Suprapubic skin (tissue), 4 donors: ENCODE results near the gene SRM. TPM values are rescaled to one million over a fixed set of nuclear protein-coding genes. Genes with fewer than 3 reads are reported as not detected.

ENCODE experiments used
- DNase-seq, 2 donors: peaks; one replicate each; pipeline ENCODE4 v3.0.0-alpha.2; 2019; ENCODE audit warnings: low spot score in 2 of 2
- H3K27ac ChIP-seq: fragments of 200-600 bp; sonication (generic); one replicate; pipeline ENCODE4 v1.5.1; 2019
- H3K27me3 ChIP-seq: fragments of 200-600 bp; sonication (generic); one replicate; pipeline ENCODE4 v1.5.1; 2019
- H3K36me3 ChIP-seq: fragments of 200-600 bp; sonication (generic); one replicate; pipeline ENCODE4 v1.5.1; 2019
- H3K4me1 ChIP-seq: fragments of 200-600 bp; sonication (generic); one replicate; pipeline ENCODE4 v1.5.1; 2019
- H3K4me3 ChIP-seq: fragments of 200-600 bp; sonication (generic); one replicate; pipeline ENCODE4 v1.5.1; 2019; ENCODE audit warnings: mild to moderate bottlenecking
- H3K9me3 ChIP-seq: fragments of 200-600 bp; sonication (generic); one replicate; pipeline ENCODE4 v1.5.1; 2019
- EP300 ChIP-seq: sonication (generic); formaldehyde crosslinking; IDR thresholded peaks from one replicate; pipeline ENCODE4 v1.6.1; 2017; ENCODE audit warnings: antibody characterized with exemption
- POLR2A ChIP-seq, 2 donors: fragments of 450-650 bp; IDR thresholded peaks; one replicate each; pipeline ENCODE4 v1.6.1; 2017; ENCODE audit warnings: antibody characterized with exemption in 2 of 2, mild to moderate bottlenecking in 2 of 2, moderate library complexity in 2 of 2
- POLR2AphosphoS5 ChIP-seq, 3 donors: sonication (generic); formaldehyde crosslinking; IDR thresholded peaks; one replicate each; pipeline ENCODE4 v1.6.1; 2017; ENCODE audit warnings: antibody characterized with exemption in 3 of 3
- WGBS: methylation state at CpG from one replicate; pipeline ENCODE4 v1.1.5; 2018; 5-methylcytosine and 5-hydroxymethylcytosine counted together
- total RNA-seq, 4 donors: library from RNA; depleted of rRNA; stranded (reverse); fragments of >200 nt; gene quantifications; one replicate each; pipeline ENCODE4 v1.1.0, GENCODE V29; 2016
- TF ChIP-seq, protein P1 (sequence below), 2 donors: fragments of 200-600 bp in 1 of 2; fragments of 450-650 bp in 1 of 2; sonication (generic) in 1 of 2; IDR thresholded peaks; one replicate each; pipeline ENCODE4 v1.5.1; 2016 to 2019; ENCODE audit warnings: antibody characterized with exemption in 2 of 2, mild to moderate bottlenecking in 1 of 2, moderate library complexity in 1 of 2

The SRM gene
- total RNA-seq, 4 donors from 2014 or later = 23.3 to 51.2 (median 46.6) TPM

DNA sequence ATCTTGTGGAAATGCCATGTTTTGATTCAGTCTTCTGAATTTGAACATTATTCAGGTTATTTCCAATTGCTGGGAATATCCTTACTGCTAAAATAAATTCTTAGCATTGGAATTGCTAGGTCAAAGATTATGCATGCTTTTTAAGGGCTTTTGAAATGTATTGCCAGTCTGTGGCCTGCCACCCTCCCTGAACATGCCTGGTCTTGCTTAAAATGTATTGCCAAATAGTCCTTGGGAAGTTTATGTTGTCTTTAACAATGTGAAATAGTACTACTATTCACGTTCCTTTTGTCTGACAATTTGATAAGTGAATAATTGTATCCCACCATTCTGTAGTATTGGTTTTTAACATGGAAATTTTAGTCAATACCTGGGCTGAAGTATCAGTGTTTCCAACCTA is 33.8 kb downstream of the SRM start:
- Histone ChIP-seq H3K4me3 (no peak overlapping the region), H3K27me3 (no peaks in the 10 kb centered on the region), H3K4me1 (peaks cover 6% of the 10 kb centered on the region), H3K9me3 (no peaks in the 10 kb centered on the region), H3K27ac (no peak overlapping the region), H3K36me3 (peaks cover 78% of the 10 kb centered on the region)
- WGBS = 35% methylated on average over 1 of the region's 1 CpG
- DNase-seq = no peak
- TF ChIP-seq EP300 = no peak
- no peak for TF ChIP-seq POLR2AphosphoS5 (IDR thresholded peaks at IDR 0.05)
- TF ChIP-seq, protein P1, sequence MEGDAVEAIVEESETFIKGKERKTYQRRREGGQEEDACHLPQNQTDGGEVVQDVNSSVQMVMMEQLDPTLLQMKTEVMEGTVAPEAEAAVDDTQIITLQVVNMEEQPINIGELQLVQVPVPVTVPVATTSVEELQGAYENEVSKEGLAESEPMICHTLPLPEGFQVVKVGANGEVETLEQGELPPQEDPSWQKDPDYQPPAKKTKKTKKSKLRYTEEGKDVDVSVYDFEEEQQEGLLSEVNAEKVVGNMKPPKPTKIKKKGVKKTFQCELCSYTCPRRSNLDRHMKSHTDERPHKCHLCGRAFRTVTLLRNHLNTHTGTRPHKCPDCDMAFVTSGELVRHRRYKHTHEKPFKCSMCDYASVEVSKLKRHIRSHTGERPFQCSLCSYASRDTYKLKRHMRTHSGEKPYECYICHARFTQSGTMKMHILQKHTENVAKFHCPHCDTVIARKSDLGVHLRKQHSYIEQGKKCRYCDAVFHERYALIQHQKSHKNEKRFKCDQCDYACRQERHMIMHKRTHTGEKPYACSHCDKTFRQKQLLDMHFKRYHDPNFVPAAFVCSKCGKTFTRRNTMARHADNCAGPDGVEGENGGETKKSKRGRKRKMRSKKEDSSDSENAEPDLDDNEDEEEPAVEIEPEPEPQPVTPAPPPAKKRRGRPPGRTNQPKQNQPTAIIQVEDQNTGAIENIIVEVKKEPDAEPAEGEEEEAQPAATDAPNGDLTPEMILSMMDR (IDR thresholded peaks at IDR 0.05) = no peak
- TF ChIP-seq POLR2A (IDR thresholded peaks at IDR 0.05) = no peak

DNA sequence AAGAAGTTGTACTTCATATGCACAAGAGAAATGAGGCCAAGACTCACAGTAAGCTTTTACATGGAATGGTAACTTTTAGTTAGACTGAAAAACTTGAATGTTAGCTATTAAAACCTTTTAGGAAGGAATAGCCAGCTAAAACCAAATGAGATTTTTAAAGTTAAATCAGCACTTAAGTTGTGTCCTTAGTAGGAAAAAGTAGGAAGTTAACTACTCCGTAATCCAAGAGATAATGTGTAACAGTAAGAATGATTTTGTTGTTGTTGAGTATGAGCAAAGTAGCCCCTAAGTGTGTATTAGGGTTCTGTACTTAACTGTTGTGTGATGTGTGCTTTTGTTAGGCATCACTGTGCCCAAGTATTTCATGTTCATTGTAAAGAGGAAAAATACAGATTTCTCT is 34.2 kb downstream of the SRM start:
- H3K4me3 ChIP-seq = no peak overlapping the region

DNA sequence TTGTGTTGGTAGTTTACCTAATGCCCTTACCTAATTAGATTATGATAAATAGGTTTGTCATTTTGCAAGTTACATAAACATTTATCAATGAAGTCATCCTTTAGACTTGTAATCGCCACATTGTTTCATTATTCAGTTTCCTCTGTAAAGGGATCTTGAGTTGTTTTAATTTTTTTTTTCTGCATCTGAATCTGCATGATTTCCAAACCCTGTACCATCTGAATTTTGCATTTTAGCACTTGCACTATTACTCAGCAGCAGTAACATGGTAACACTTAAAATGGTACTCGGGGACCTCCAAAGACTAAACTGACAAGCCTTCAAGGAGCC is 35.0 kb downstream of the SRM start:
- DNase-seq = no peak
- WGBS = 78% methylated on average over 2 of the region's 2 CpGs
- peaks cover 6% of the 10 kb centered on the region for H3K4me1 ChIP-seq
- H3K9me3 ChIP-seq = no peaks in the 10 kb centered on the region
- peaks cover 79% of the 10 kb centered on the region for H3K36me3 ChIP-seq
- TF ChIP-seq EP300 = no peak
- TF ChIP-seq POLR2A (IDR thresholded peaks at IDR 0.05) = no peak
- TF ChIP-seq POLR2AphosphoS5 (IDR thresholded peaks at IDR 0.05) = no peak
- TF ChIP-seq, protein P1 (IDR thresholded peaks at IDR 0.05) = no peak
- H3K4me3 ChIP-seq = no peak overlapping the region
- H3K27me3 ChIP-seq = no peaks in the 10 kb centered on the region
- no peak overlapping the region for H3K27ac ChIP-seq

More for the DNA sequence above, 34.2 kb downstream of the SRM start:
- no peak overlapping the region for H3K27ac ChIP-seq
- H3K9me3 ChIP-seq = no peaks in the 10 kb centered on the region
- DNase-seq = no peak
- H3K36me3 ChIP-seq = peaks cover 79% of the 10 kb centered on the region
- H3K27me3 ChIP-seq = no peaks in the 10 kb centered on the region
- WGBS = 85% methylated on average over 1 of the region's 1 CpG
- TF ChIP-seq POLR2A (IDR thresholded peaks at IDR 0.05) = no peak
- TF ChIP-seq POLR2AphosphoS5 (IDR thresholded peaks at IDR 0.05) = no peak
- TF ChIP-seq, protein P1 (IDR thresholded peaks at IDR 0.05) = no peak
- no peak for TF ChIP-seq EP300
- peaks cover 6% of the 10 kb centered on the region for H3K4me1 ChIP-seq

DNA sequence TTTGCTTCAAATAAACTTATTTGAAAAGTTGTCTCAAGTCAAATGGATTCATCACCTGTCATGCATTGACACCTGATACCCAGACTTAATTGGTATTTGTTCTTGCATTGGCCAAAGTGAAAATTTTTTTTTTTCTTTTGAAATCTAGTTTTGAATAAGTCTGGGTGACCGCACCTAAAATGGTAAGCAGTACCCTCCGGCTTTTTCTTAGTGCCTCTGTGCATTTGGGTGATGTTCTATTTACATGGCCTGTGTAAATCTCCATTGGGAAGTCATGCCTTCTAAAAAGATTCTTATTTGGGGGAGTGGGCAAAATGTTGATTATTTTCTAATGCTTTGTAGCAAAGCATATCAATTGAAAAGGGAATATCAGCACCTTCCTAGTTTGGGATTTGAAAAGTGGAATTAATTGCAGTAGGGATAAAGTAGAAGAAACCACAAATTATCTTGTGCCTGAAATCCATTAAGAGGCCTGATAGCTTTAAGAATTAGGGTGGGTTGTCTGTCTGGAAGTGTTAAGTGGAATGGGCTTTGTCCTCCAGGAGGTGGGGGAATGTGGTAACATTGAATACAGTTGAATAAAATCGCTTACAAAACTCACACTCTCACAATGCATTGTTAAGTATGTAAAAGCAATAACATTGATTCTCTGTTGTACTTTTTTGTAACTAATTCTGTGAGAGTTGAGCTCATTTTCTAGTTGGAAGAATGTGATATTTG is 35.5 kb downstream of the SRM start:
- DNase-seq = no peak
- WGBS = 90% methylated on average over 3 of the region's 3 CpGs
- Histone ChIP-seq H3K9me3 (no peaks in the 10 kb centered on the region), H3K27ac (no peak overlapping the region), H3K4me3 (no peak overlapping the region), H3K4me1 (peaks cover 6% of the 10 kb centered on the region), H3K27me3 (no peaks in the 10 kb centered on the region), H3K36me3 (peaks cover 84% of the 10 kb centered on the region)
- TF ChIP-seq POLR2AphosphoS5 (IDR thresholded peaks at IDR 0.05) (no peak), EP300 (no peak), POLR2A (IDR thresholded peaks at IDR 0.05) (no peak)
- TF ChIP-seq, protein P1 (IDR thresholded peaks at IDR 0.05) = no peak

DNA sequence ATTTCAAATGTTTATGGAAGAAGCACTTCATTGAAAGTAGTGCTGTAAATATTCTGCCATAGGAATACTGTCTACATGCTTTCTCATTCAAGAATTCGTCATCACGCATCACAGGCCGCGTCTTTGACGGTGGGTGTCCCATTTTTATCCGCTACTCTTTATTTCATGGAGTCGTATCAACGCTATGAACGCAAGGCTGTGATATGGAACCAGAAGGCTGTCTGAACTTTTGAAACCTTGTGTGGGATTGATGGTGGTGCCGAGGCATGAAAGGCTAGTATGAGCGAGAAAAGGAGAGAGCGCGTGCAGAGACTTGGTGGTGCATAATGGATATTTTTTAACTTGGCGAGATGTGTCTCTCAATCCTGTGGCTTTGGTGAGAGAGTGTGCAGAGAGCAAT is 36.6 kb downstream of the SRM start:
- H3K36me3 ChIP-seq = peaks cover 94% of the 10 kb centered on the region

More for the DNA sequence above, 36.6 kb downstream of the SRM start:
- H3K27me3 ChIP-seq = no peaks in the 10 kb centered on the region
- peaks cover 6% of the 10 kb centered on the region for H3K4me1 ChIP-seq
- DNase-seq = no peak
- TF ChIP-seq, protein P1 (IDR thresholded peaks at IDR 0.05) = no peak
- TF ChIP-seq POLR2A (IDR thresholded peaks at IDR 0.05) (no peak), EP300 (no peak), POLR2AphosphoS5 (IDR thresholded peaks at IDR 0.05) (no peak)
- no peaks in the 10 kb centered on the region for H3K9me3 ChIP-seq
- no peak overlapping the region for H3K27ac ChIP-seq
- H3K4me3 ChIP-seq = no peak overlapping the region
- 89% methylated on average over 14 of the region's 14 CpGs for WGBS
